NB4 (cell line): Measurements from ENCODE around the gene DNAH17.

ENCODE experiments used
- TF ChIP-seq, protein P1 (sequence below): IDR thresholded peaks from one replicate; pipeline ENCODE4 v1.5.1; 2012; ENCODE audit warnings: low read depth, low read length
- TF ChIP-seq, protein P2 (sequence below): IDR thresholded peaks from 2 replicates; pipeline ENCODE4 v1.6.1; 2011; ENCODE audit warnings: low read depth, low read length

DNA sequence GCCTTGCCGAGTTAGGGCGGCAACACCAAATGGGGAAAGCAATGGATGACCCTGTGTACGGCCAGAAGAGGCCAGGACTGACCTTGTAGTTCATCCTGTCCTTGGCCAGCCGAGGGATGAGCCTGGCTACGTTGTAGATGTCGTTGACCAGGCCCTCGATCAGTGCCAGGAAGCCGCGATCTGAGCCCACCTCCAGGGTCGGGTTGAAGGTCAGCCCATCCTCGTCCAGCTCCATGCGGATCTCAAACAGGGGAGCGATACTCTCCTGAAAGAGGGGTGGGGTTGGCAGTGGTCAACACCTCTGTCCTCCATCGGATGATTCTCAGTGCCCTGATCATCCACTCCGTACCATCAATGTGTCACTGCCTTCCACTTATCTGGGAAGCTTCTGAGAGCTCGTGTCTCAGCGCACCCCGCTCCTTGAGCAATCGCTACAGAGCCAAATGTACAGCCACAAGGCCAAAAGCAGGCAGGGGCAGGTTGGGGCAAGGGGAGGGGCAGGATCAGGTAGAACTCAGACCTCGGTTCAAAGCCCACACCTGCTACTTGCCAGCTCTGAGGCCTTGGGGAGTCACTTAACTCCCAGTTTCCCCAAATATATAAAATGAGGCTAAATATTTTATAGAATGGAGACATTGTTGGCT is 39.9 kb downstream of the DNAH17 start:
- TF ChIP-seq, protein P1, sequence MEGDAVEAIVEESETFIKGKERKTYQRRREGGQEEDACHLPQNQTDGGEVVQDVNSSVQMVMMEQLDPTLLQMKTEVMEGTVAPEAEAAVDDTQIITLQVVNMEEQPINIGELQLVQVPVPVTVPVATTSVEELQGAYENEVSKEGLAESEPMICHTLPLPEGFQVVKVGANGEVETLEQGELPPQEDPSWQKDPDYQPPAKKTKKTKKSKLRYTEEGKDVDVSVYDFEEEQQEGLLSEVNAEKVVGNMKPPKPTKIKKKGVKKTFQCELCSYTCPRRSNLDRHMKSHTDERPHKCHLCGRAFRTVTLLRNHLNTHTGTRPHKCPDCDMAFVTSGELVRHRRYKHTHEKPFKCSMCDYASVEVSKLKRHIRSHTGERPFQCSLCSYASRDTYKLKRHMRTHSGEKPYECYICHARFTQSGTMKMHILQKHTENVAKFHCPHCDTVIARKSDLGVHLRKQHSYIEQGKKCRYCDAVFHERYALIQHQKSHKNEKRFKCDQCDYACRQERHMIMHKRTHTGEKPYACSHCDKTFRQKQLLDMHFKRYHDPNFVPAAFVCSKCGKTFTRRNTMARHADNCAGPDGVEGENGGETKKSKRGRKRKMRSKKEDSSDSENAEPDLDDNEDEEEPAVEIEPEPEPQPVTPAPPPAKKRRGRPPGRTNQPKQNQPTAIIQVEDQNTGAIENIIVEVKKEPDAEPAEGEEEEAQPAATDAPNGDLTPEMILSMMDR, result no peak
- TF ChIP-seq, protein P2, sequence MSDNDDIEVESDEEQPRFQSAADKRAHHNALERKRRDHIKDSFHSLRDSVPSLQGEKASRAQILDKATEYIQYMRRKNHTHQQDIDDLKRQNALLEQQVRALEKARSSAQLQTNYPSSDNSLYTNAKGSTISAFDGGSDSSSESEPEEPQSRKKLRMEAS, result no peak
